HUES64 (cell line): ENCODE results near the gene CSTA.
"Not testable (repeated sequence)": the region's sequence is repeated elsewhere in the genome, so short reads cannot be mapped to it uniquely, and the experiment has no call there.

ENCODE experiments used
- H3K27ac ChIP-seq: 2 replicates; pipeline ENCODE4 v1.7.0; 2013; ENCODE audit warnings: low read depth, low read length, inconsistent platforms
- H3K27me3 ChIP-seq: 2 replicates; pipeline ENCODE4 v1.6.1; 2013; ENCODE audit warnings: mild to moderate bottlenecking, low read length; ENCODE audit not compliant: insufficient read depth
- H3K36me3 ChIP-seq: 2 replicates; pipeline ENCODE4 v1.6.1; 2013; ENCODE audit warnings: mild to moderate bottlenecking, low read length; ENCODE audit not compliant: insufficient read depth
- H3K4me1 ChIP-seq: 2 replicates; pipeline ENCODE4 v1.6.1; 2013; ENCODE audit warnings: mild to moderate bottlenecking, low read length, moderate library complexity; ENCODE audit not compliant: insufficient read depth
- H3K4me3 ChIP-seq: 2 replicates; pipeline ENCODE4 v1.5.1; 2013; ENCODE audit warnings: mild to moderate bottlenecking, low read length, moderate library complexity
- H3K9ac ChIP-seq: 2 replicates; pipeline ENCODE4 v1.6.1; 2013; ENCODE audit warnings: mild to moderate bottlenecking, low read depth, low read length
- H3K9me3 ChIP-seq: 2 replicates; pipeline ENCODE4 v1.6.1; 2013; ENCODE audit warnings: low read depth, low read length; ENCODE audit not compliant: insufficient read depth
- WGBS: fragments of 150-250, 120-280 bp; methylation state at CpG from one replicate; pipeline ENCODE4 v1.1.7; 2013; ENCODE audit warnings: missing lambda C conversion rate; 5-methylcytosine and 5-hydroxymethylcytosine counted together

CSTA gene

GRCh38 chr3:122355612-122356011 lies 30.6 kb downstream of the CSTA start:
- 71% methylated on average over 4 of the region's 4 CpGs for WGBS

GRCh38 chr3:122356402-122356801 lies 31.4 kb downstream of the CSTA start:
- WGBS = 78% methylated on average over 2 of the region's 4 CpGs
- H3K4me1 ChIP-seq = no peaks in the 10 kb centered on the region
- no peak overlapping the region for H3K4me3 ChIP-seq
- H3K27ac ChIP-seq = no peak overlapping the region
- no peak overlapping the region for H3K9ac ChIP-seq
- no peaks in the 10 kb centered on the region for H3K27me3 ChIP-seq
- H3K9me3 ChIP-seq = no peaks in the 10 kb centered on the region
- H3K36me3 ChIP-seq = peaks cover 32% of the 10 kb centered on the region

More at GRCh38 chr3:122355612-122356011, 30.6 kb downstream of the CSTA start:
- Histone ChIP-seq H3K27ac (no peak overlapping the region), H3K4me3 (no peak overlapping the region), H3K36me3 (peaks cover 26% of the 10 kb centered on the region), H3K4me1 (no peaks in the 10 kb centered on the region), H3K9me3 (no peaks in the 10 kb centered on the region), H3K27me3 (no peaks in the 10 kb centered on the region), H3K9ac (no peak overlapping the region)

- Histone ChIP-seq H3K27me3 (no peaks in the 10 kb centered on the region), H3K4me3 (no peak overlapping the region), H3K27ac (no peak overlapping the region), H3K9ac (no peak overlapping the region), H3K36me3 (peaks cover 48% of the 10 kb centered on the region), H3K9me3 (no peaks in the 10 kb centered on the region), H3K4me1 (0 out of 2 replicates have a peak, but pooled peaks cover under 1% of the 10 kb centered on the region)
- 71% methylated on average over 1 of the region's 2 CpGs for WGBS
Measured at GRCh38 chr3:122357828-122358702, 33.0 kb downstream of the CSTA start.

GRCh38 chr3:122358703-122359032 lies 33.6 kb downstream of the CSTA start:
- no peaks in the 10 kb centered on the region for H3K9me3 ChIP-seq
- H3K36me3 ChIP-seq = peaks cover 54% of the 10 kb centered on the region
- no peaks in the 10 kb centered on the region for H3K27me3 ChIP-seq
- no peak overlapping the region for H3K4me3 ChIP-seq
- H3K9ac ChIP-seq = no peak overlapping the region
- 91% methylated on average over 2 of the region's 2 CpGs for WGBS
- H3K4me1 ChIP-seq = 0 out of 2 replicates have a peak, but pooled peaks cover 4% of the 10 kb centered on the region
- no peak overlapping the region for H3K27ac ChIP-seq

- 90% methylated on average over 2 of the region's 2 CpGs for WGBS
- Histone ChIP-seq H3K4me3 (no peak overlapping the region), H3K4me1 (0 out of 2 replicates have a peak, but pooled peaks cover 4% of the 10 kb centered on the region), H3K36me3 (peaks cover 88% of the 10 kb centered on the region), H3K27me3 (no peaks in the 10 kb centered on the region), H3K9ac (no peak overlapping the region), H3K9me3 (no peaks in the 10 kb centered on the region), H3K27ac (no peak overlapping the region)
Measured at GRCh38 chr3:122362026-122362425, 37.0 kb downstream of the CSTA start.

- Histone ChIP-seq H3K4me1 (0 out of 2 replicates have a peak, but pooled peaks cover 4% of the 10 kb centered on the region), H3K9me3 (no peaks in the 10 kb centered on the region), H3K4me3 (no peak overlapping the region), H3K9ac (no peak overlapping the region), H3K27me3 (no peaks in the 10 kb centered on the region), H3K36me3 (peaks cover 94% of the 10 kb centered on the region), H3K27ac (no peak overlapping the region)
- 44% methylated on average over 2 of the region's 2 CpGs for WGBS
Measured at GRCh38 chr3:122364490-122364889, 39.4 kb downstream of the CSTA start.

GRCh38 chr3:122365073-122365472 lies 40.0 kb downstream of the CSTA start:
- no peaks in the 10 kb centered on the region for H3K27me3 ChIP-seq
- no peak overlapping the region for H3K9ac ChIP-seq
- no peaks in the 10 kb centered on the region for H3K9me3 ChIP-seq
- peaks cover 95% of the 10 kb centered on the region for H3K36me3 ChIP-seq
- no peak overlapping the region for H3K4me3 ChIP-seq
- WGBS = 80% methylated on average over 1 of the region's 1 CpG
- H3K4me1 ChIP-seq = 0 out of 2 replicates have a peak, but pooled peaks cover 4% of the 10 kb centered on the region
- no peak overlapping the region for H3K27ac ChIP-seq

- not testable (repeated sequence) for H3K9ac ChIP-seq, H3K9me3 ChIP-seq, H3K27ac ChIP-seq, H3K4me1 ChIP-seq, H3K4me3 ChIP-seq, H3K27me3 ChIP-seq
- H3K36me3 ChIP-seq = peaks cover 100% of the 10 kb centered on the region
- 95% methylated on average over 8 of the region's 10 CpGs for WGBS
Measured at GRCh38 chr3:122365582-122366378, 40.7 kb downstream of the CSTA start.

- H3K4me3 ChIP-seq = no peak overlapping the region
- H3K27me3 ChIP-seq = no peaks in the 10 kb centered on the region
- no peak overlapping the region for H3K27ac ChIP-seq
- H3K9me3 ChIP-seq = no peaks in the 10 kb centered on the region
- H3K4me1 ChIP-seq = 0 out of 2 replicates have a peak, but pooled peaks cover 4% of the 10 kb centered on the region
- H3K9ac ChIP-seq = no peak overlapping the region
- H3K36me3 ChIP-seq = peaks cover 100% of the 10 kb centered on the region
- WGBS = 91% methylated on average over 4 of the region's 5 CpGs
Measured at GRCh38 chr3:122366379-122366749, 41.3 kb downstream of the CSTA start.

- no peak overlapping the region for H3K4me3 ChIP-seq
- H3K9ac ChIP-seq = no peak overlapping the region
- H3K27me3 ChIP-seq = no peaks in the 10 kb centered on the region
- no peaks in the 10 kb centered on the region for H3K4me1 ChIP-seq
- H3K36me3 ChIP-seq = peaks cover 59% of the 10 kb centered on the region
- no CpG with 5 or more reads among the region's 1 CpG for WGBS
- no peaks in the 10 kb centered on the region for H3K9me3 ChIP-seq
- H3K27ac ChIP-seq = no peak overlapping the region
Measured at GRCh38 chr3:122374034-122374433, 49.0 kb downstream of the CSTA start.

GRCh38 chr3:122377975-122378374 lies 52.9 kb downstream of the CSTA start:
- H3K4me1 ChIP-seq = peaks cover 4% of the 10 kb centered on the region; the same call in 1 of the 2 replicates
- no peak overlapping the region for H3K9ac ChIP-seq

More at GRCh38 chr3:122377975-122378374, 52.9 kb downstream of the CSTA start:
- Histone ChIP-seq H3K4me3 (no peak overlapping the region), H3K36me3 (peaks cover 45% of the 10 kb centered on the region), H3K27ac (no peak overlapping the region), H3K9me3 (no peaks in the 10 kb centered on the region), H3K27me3 (no peaks in the 10 kb centered on the region)
- WGBS = 92% methylated on average over 4 of the region's 4 CpGs
